ENCODE results near the gene C1orf141. TPM values are rescaled to one million over a fixed set of nuclear protein-coding genes. Genes with fewer than 3 reads are reported as not detected.

Gene C1orf141
- total RNA-seq (ENCODE audit: unreplicated experiment) = not detected
- long read RNA-seq = 0 reads

DNA sequence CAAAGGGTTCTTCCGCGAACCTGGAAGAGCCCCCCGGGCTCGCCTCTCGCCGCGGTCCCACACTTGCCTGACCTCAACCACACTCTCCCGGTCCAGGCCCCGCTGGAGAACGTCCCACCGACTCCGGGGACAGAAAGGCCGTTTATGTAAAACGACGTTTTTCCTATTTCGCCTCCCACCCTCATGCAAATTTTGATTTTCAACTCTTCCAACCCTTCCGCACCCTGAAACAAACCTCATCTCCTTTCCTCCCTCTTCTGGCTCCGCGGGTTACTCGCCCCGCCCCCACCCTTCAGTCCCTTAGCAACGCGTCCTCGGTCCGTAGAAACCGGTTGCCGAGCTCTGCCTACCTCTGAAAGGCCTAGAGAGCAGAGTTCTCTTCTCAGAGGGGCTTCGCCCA, at the start of gene C1orf141:
Gene C1orf141 (minus strand): TSS at position 276 of the 400 bp plus-strand sequence. CDS start 7,730 bp downstream, outside the sequence.
- Mint-ChIP-seq H3K9me3 (ENCODE audit: unreplicated experiment) (no peaks in the 10 kb centered on the region), H3K4me3 (ENCODE audit: unreplicated experiment) (peak within 1 kb of the TSS; percentile 91), H3K4me1 (ENCODE audit: low read depth, unreplicated experiment) (peaks cover 4% of the 10 kb centered on the region), H3K36me3 (ENCODE audit: unreplicated experiment) (no peaks in the 10 kb centered on the region), H3K27ac (ENCODE audit: unreplicated experiment) (no peak within 1 kb of the TSS), H3K27me3 (ENCODE audit: unreplicated experiment) (peaks cover 2% of the 10 kb centered on the region)
- TF ChIP-seq, protein P1, sequence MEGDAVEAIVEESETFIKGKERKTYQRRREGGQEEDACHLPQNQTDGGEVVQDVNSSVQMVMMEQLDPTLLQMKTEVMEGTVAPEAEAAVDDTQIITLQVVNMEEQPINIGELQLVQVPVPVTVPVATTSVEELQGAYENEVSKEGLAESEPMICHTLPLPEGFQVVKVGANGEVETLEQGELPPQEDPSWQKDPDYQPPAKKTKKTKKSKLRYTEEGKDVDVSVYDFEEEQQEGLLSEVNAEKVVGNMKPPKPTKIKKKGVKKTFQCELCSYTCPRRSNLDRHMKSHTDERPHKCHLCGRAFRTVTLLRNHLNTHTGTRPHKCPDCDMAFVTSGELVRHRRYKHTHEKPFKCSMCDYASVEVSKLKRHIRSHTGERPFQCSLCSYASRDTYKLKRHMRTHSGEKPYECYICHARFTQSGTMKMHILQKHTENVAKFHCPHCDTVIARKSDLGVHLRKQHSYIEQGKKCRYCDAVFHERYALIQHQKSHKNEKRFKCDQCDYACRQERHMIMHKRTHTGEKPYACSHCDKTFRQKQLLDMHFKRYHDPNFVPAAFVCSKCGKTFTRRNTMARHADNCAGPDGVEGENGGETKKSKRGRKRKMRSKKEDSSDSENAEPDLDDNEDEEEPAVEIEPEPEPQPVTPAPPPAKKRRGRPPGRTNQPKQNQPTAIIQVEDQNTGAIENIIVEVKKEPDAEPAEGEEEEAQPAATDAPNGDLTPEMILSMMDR (IDR thresholded peaks at IDR 0.05; ENCODE audit: partially characterized antibody, unreplicated experiment) = no peak
- peak; percentile 51 for DNase-seq

DNA sequence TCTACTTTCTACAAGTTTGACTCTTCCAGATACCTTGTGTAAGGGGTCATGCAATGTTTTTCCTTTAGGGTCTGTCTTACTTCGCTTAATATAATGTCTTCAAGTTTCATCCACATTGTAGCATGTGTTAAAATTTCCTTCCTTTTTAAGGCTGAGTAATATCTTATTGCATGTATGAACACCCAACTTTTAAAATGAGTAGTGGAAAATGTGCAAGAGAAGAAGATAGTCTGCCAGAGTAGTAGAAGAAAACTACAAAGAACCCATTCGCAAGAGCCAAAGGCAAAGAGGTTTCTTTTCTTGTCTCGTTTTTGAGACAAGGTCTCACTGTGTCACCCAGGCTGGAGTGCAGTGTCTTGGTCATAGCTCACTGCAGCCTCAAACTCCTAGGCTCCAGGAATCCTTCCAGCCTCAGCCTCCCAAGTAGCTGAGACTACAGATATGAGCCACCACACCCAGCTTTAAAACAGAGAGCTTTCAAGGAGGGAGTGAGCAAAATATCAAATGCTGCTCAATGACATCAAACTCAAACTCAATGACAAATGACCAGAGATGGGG, 40.8 kb upstream of the C1orf141 start:
- Mint-ChIP-seq H3K4me1 (ENCODE audit: low read depth, unreplicated experiment) (no peaks in the 10 kb centered on the region), H3K36me3 (ENCODE audit: unreplicated experiment) (no peaks in the 10 kb centered on the region), H3K9me3 (ENCODE audit: unreplicated experiment) (no peaks in the 10 kb centered on the region), H3K4me3 (ENCODE audit: unreplicated experiment) (no peak overlapping the region), H3K27ac (ENCODE audit: unreplicated experiment) (no peak overlapping the region), H3K27me3 (ENCODE audit: unreplicated experiment) (no peaks in the 10 kb centered on the region)
- DNase-seq = no peak
- TF ChIP-seq, protein P1 (IDR thresholded peaks at IDR 0.05; ENCODE audit: partially characterized antibody, unreplicated experiment) = no peak

DNA sequence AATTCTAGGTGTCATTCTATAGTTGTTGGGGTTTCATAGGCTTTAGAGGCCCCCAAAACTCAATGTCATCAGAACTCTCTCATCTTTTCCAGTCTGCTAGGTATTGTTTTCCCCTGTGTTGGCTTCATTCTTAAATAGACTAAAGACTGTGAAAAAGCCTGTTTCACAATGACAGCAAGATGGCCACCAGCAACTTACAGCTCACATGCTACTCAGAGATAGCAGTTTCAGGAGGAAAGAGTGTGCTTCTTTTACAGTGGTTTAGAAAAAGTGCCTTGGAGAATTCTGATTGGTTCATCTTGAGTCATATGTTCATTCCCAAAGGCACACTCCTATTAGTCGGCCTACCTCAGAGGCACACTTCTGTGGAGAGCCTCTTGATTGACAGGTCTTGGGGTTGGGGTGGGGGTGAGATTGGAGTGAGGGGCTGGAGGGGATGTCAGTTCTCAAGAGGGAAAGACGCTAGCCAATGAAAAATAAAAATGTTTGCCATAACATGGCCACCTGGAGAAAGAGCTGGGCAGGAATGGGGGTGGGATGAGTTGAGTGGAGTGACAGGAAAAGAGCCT, 40.0 kb upstream of the C1orf141 start:
- Mint-ChIP-seq H3K36me3 (ENCODE audit: unreplicated experiment) (no peaks in the 10 kb centered on the region), H3K4me3 (ENCODE audit: unreplicated experiment) (no peak overlapping the region), H3K4me1 (ENCODE audit: low read depth, unreplicated experiment) (no peaks in the 10 kb centered on the region), H3K27me3 (ENCODE audit: unreplicated experiment) (no peaks in the 10 kb centered on the region), H3K9me3 (ENCODE audit: unreplicated experiment) (no peaks in the 10 kb centered on the region), H3K27ac (ENCODE audit: unreplicated experiment) (no peak overlapping the region)
- DNase-seq = no peak
- TF ChIP-seq, protein P1 (IDR thresholded peaks at IDR 0.05; ENCODE audit: partially characterized antibody, unreplicated experiment) = no peak

DNA sequence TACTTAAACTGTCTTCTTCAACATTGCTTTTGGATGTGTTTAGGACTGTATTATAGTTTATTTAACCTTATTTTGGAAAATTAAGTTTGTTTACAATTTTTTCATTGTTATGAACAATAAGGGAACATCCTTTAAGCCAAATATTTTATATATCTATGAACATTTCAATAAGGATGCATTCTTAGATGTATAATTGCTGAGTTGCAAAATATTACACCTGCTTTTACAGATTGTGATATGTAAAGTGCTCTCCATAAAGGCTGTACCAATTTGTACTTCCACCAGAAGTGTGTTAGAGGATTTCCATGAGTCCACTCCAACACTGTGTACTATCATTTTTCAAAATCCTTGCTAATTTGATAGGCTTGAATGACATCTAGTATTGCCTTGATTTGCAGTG, 39.2 kb upstream of the C1orf141 start:
- H3K36me3 Mint-ChIP-seq (ENCODE audit: unreplicated experiment) = no peaks in the 10 kb centered on the region
- H3K4me3 Mint-ChIP-seq (ENCODE audit: unreplicated experiment) = no peak overlapping the region
- no peaks in the 10 kb centered on the region for H3K4me1 Mint-ChIP-seq (ENCODE audit: low read depth, unreplicated experiment)
- H3K27me3 Mint-ChIP-seq (ENCODE audit: unreplicated experiment) = no peaks in the 10 kb centered on the region
- no peak for DNase-seq
- H3K27ac Mint-ChIP-seq (ENCODE audit: unreplicated experiment) = no peak overlapping the region
- H3K9me3 Mint-ChIP-seq (ENCODE audit: unreplicated experiment) = no peaks in the 10 kb centered on the region
- TF ChIP-seq, protein P1 (IDR thresholded peaks at IDR 0.05; ENCODE audit: partially characterized antibody, unreplicated experiment) = no peak

DNA sequence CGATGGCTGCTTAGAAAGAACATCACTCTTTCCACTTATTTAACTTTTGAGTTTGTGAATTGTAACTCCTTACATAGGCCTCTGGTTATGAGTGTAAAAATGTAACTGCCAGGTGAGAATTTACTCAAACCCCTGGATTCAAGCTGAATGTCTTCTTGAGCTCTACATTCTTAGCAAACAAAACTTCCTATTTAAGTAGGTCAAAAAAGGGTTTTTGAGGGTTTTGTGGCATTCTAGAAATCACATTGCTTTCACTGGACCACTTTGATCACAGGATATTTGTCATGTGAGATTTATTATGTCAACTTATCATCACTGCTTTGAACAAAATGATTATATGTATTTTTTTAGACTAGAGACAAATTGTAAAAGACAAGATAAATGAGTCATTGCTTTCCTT, 37.2 kb upstream of the C1orf141 start:
- no peaks in the 10 kb centered on the region for H3K9me3 Mint-ChIP-seq (ENCODE audit: unreplicated experiment)
- H3K4me3 Mint-ChIP-seq (ENCODE audit: unreplicated experiment) = no peak overlapping the region
- no peaks in the 10 kb centered on the region for H3K36me3 Mint-ChIP-seq (ENCODE audit: unreplicated experiment)
- TF ChIP-seq, protein P1 (IDR thresholded peaks at IDR 0.05; ENCODE audit: partially characterized antibody, unreplicated experiment) = no peak
- H3K27me3 Mint-ChIP-seq (ENCODE audit: unreplicated experiment) = no peaks in the 10 kb centered on the region
- H3K27ac Mint-ChIP-seq (ENCODE audit: unreplicated experiment) = no peak overlapping the region
- no peak for DNase-seq
- H3K4me1 Mint-ChIP-seq (ENCODE audit: low read depth, unreplicated experiment) = no peaks in the 10 kb centered on the region
